Lung (tissue), 12 donors: ENCODE measurements around the gene EPM2A. TPM values are rescaled to one million over a fixed set of nuclear protein-coding genes. Genes with fewer than 3 reads are reported as not detected.

ENCODE experiments used
- ATAC-seq: fragments of 200-7000 bp; cut with Tn5 transposase; one replicate; pipeline ENCODE4 v1.9.1; 2020; ENCODE audit warnings: moderate number of reproducible peaks; ENCODE audit not compliant: insufficient read depth, low FRiP score
- DNase-seq, 3 donors: peaks; one replicate each; pipeline ENCODE4 v3.0.0-alpha.2; 2013 to 2017
- H3K27ac ChIP-seq, 2 donors: one replicate each; pipeline ENCODE4 v1.5.1; 2013; ENCODE audit warnings: mild to moderate bottlenecking in 2 of 2, moderate library complexity in 2 of 2, control low read depth in 1 of 2, inconsistent platforms in 1 of 2, low read depth in 1 of 2, low read length in 1 of 2
- H3K27me3 ChIP-seq, 3 donors: one replicate each; pipeline ENCODE4 v1.5.1; 2013; ENCODE audit warnings: low read length in 2 of 3; ENCODE audit not compliant: control insufficient read depth in 3 of 3, insufficient read depth in 3 of 3
- H3K36me3 ChIP-seq, 4 donors: one replicate each; pipeline ENCODE4 v1.5.1; 2013; ENCODE audit warnings: low read length in 4 of 4, mild to moderate bottlenecking in 1 of 4, moderate library complexity in 1 of 4; ENCODE audit not compliant: control insufficient read depth in 4 of 4, insufficient read depth in 4 of 4
- H3K4me1 ChIP-seq, 5 donors: one replicate each; pipeline ENCODE4 v1.5.1; 2013; ENCODE audit warnings: low read length in 5 of 5, mild to moderate bottlenecking in 2 of 5, moderate library complexity in 1 of 5; ENCODE audit not compliant: control insufficient read depth in 5 of 5, insufficient read depth in 5 of 5
- H3K4me3 ChIP-seq: one replicate; pipeline ENCODE4 v1.5.1; 2013; ENCODE audit warnings: mild to moderate bottlenecking, control low read depth, moderate library complexity
- H3K9ac ChIP-seq, 2 donors: one replicate each; pipeline ENCODE4 v1.5.1; 2013; ENCODE audit warnings: low read length in 2 of 2, control low read depth in 1 of 2; ENCODE audit not compliant: insufficient read depth in 1 of 2
- H3K9me3 ChIP-seq, 4 donors: one replicate each; pipeline ENCODE4 v1.5.1; 2013; ENCODE audit warnings: low read length in 3 of 4, mild to moderate bottlenecking in 1 of 4, moderate library complexity in 1 of 4; ENCODE audit not compliant: control insufficient read depth in 4 of 4, insufficient read depth in 3 of 4
- WGBS, 2 donors: extraction: QIAGEN DNeasy Blood & Tissue Kit; methylation state at CpG; one replicate each; pipeline ENCODE4 v1.1.7; 2013; 5-methylcytosine and 5-hydroxymethylcytosine counted together
- polyA plus RNA-seq, 2 donors: library from polyadenylated mRNA; stranded (reverse); fragments of 200-250 nt; gene quantifications; one replicate each; pipeline ENCODE4 v1.2.1, GENCODE V29; 2013
- total RNA-seq, 2 donors: library from RNA; depleted of rRNA in 1 of 2; stranded (reverse); fragments of >200 nt in 1 of 2; gene quantifications; one replicate each; pipeline ENCODE4 v1.2.1, GENCODE V29; 2014 to 2021
- TF ChIP-seq, protein P1 (sequence below): IDR thresholded peaks from 2 replicates; pipeline ENCODE4 v1.5.1; 2012; ENCODE audit warnings: mild to moderate bottlenecking; ENCODE audit errors: control extremely low read depth, extremely low read depth
- donor health status: control.
- donor health status: control.
- donor health status: Bipolar disorder and iron deficiency.
- donor health status: healthy.
- donor health status: DM: yes; HTN: yes; CAD: no.

EPM2A gene
- total and polyA plus RNA-seq, 4 donors = 2.8 to 13.3 (median 5.0) TPM

DNA sequence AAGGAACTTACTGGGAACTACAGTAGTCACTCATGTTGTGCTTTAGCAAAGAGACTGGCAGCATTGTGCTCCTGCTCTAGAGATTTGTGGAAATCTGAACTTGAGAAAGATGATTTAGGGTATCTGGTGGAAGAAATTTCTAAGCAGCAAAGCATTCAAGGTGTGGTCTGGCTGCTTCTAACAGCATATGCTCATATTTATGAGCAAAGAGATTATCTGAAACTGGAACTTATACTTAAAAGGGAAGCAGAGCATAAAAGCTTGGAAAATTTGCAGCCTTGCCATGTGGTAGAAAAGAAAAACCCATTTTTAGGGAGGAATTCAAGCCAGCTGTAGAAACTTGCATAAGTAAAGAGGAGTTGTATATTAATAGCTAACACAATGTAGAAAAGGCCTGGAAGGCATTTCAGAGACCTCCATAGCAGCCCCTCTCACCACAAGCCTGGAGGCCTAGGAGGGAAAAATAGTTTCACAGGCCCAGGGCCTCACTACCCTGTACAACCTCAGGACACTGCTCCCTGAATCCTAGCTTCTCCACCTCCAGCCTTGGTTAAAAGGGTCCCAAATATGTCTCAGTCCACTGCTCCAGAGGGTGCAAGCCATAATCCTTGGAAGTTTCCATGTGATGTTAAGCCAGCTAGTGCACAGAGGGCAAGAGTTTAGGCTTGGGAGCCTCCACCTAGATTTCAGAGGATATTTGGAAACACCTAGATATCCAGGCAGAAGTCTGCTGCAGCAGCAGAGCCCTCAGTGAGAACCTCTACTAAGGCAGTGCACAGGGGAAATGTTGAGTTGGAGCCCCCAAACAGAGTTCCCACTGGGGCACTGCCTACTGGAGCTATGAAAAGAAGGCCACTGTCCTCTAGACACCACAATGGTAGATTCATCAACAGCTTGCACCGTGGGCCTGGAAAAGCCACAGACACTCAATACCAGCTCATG, 6.6 kb downstream of the EPM2A start:
- WGBS, 2 donors = 97 to 100% methylated on average over 1 of the region's 1 CpG
- Histone ChIP-seq H3K36me3 (no peaks in the 10 kb centered on the region), H3K4me3 (no peak overlapping the region), H3K4me1 (no peaks in the 10 kb centered on the region), H3K27me3 (no peaks in the 10 kb centered on the region), H3K9ac (no peak overlapping the region), H3K27ac (no peak overlapping the region), H3K9me3 (peaks cover 0 to 4% (median 2%) of the 10 kb centered on the region in 4 donors)
- no peak for ATAC-seq
- TF ChIP-seq, protein P1, sequence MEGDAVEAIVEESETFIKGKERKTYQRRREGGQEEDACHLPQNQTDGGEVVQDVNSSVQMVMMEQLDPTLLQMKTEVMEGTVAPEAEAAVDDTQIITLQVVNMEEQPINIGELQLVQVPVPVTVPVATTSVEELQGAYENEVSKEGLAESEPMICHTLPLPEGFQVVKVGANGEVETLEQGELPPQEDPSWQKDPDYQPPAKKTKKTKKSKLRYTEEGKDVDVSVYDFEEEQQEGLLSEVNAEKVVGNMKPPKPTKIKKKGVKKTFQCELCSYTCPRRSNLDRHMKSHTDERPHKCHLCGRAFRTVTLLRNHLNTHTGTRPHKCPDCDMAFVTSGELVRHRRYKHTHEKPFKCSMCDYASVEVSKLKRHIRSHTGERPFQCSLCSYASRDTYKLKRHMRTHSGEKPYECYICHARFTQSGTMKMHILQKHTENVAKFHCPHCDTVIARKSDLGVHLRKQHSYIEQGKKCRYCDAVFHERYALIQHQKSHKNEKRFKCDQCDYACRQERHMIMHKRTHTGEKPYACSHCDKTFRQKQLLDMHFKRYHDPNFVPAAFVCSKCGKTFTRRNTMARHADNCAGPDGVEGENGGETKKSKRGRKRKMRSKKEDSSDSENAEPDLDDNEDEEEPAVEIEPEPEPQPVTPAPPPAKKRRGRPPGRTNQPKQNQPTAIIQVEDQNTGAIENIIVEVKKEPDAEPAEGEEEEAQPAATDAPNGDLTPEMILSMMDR = no peak
- no peak for DNase-seq

DNA sequence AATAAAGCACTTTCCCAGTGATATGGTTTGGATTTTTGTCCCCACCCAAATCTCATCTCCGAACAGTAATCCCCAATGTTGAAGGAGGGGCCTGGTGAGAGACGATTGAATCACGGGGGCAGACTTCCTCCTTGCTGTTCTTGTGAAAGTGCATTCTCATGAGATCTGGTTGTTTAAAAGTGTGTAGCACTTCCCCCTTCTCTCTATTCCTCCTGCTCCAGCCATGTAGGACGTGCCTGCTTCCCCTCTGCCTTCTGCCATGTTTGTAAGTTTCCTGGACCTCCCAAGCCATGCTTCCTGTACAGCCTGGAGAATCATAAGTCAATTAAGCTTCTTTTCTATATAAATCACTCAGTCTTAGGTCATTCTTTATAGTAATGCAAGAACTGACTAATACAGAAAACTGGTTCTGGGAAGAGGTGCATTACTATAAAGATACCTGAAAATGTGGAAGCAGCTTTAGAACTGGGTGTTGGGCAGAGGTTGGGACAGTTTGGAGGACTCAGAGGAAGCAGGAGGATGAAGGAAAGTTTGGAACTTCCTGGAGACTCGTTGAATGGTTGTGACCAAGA, 7.4 kb downstream of the EPM2A start:
- WGBS, 2 donors = 58 to 72% methylated on average over 5 of the region's 5 CpGs
- no peak for ATAC-seq
- TF ChIP-seq, protein P1 = no peak

DNA sequence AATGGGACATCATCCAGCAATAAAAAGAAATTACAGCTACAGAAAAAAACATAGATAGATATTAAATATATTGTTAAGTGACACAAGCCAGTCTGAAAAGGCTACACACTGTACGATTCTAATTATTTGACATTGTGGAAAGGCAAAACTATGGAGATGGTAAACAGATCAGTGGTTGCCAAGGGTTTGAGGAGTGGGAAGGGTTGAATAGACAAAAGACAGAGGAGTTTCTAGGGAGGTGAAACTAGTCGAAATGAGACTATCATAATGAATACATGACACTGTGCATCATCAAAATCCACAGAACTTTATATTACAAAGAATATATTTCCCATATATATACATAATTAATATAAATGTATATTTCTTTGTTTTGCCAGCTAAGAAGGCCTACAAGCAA, 9.8 kb downstream of the EPM2A start:
- 87 to 89% methylated on average over 2 of the region's 2 CpGs for WGBS, 2 donors
- Histone ChIP-seq H3K36me3 (no peaks in the 10 kb centered on the region), H3K4me3 (no peak overlapping the region), H3K27me3 (no peaks in the 10 kb centered on the region), H3K9me3 (peaks cover 0 to 4% (median 2%) of the 10 kb centered on the region in 4 donors), H3K4me1 (no peaks in the 10 kb centered on the region), H3K27ac (no peak overlapping the region), H3K9ac (no peak overlapping the region)
- no peak for DNase-seq
- TF ChIP-seq, protein P1 = no peak
- no peak for ATAC-seq

More for the DNA sequence above, 7.4 kb downstream of the EPM2A start:
- Histone ChIP-seq H3K4me1 (no peaks in the 10 kb centered on the region), H3K4me3 (no peak overlapping the region), H3K36me3 (no peaks in the 10 kb centered on the region), H3K9ac (no peak overlapping the region), H3K27ac (no peak overlapping the region), H3K9me3 (peaks cover 0 to 4% (median 2%) of the 10 kb centered on the region in 4 donors), H3K27me3 (no peaks in the 10 kb centered on the region)
- no peak for DNase-seq
